ENCODE results near the gene THAP7. TPM values are rescaled to one million over a fixed set of nuclear protein-coding genes. Genes with fewer than 3 reads are reported as not detected.

Gene THAP7
- total and polyA plus RNA-seq, 2 of the 13 experiments (the other 11 are each of a cell fraction or from before 2014, with no cell fraction given), result 13.0 to 25.5 TPM

GRCh38 chr22:21009638-21010425 is 7.9 kb upstream of the THAP7 start (continued):
- TF ChIP-seq PRDM10 (CRISPR knock-in tag; IDR thresholded peaks at IDR 0.05; ENCODE audit: low read depth), result no peak
- no peak for TF ChIP-seq SNAPC4 (CRISPR knock-in tag; IDR thresholded peaks at IDR 0.05)
- TF ChIP-seq KDM4B (CRISPR knock-in tag; IDR thresholded peaks at IDR 0.05), result peak; percentile 90
- TF ChIP-seq ZNF225 (CRISPR knock-in tag; IDR thresholded peaks at IDR 0.05), result no peak; the same call in 1 of the 2 replicates
- TF ChIP-seq ZMAT5 (CRISPR knock-in tag; IDR thresholded peaks at IDR 0.05; ENCODE audit: borderline replicate concordance, low read depth), result no peak
- peak; percentile 63; the same call in 1 of the 2 replicates for TF ChIP-seq ARID5B (CRISPR knock-in tag; IDR thresholded peaks at IDR 0.05)
- peak; percentile 94 for TF ChIP-seq HES4 (CRISPR knock-in tag; IDR thresholded peaks at IDR 0.05; ENCODE audit: borderline replicate concordance)
- no peak for TF ChIP-seq MAF1 (CRISPR knock-in tag; IDR thresholded peaks at IDR 0.05; ENCODE audit: borderline replicate concordance)
- TF ChIP-seq BHLHE40 (IDR thresholded peaks at IDR 0.05; ENCODE audit: low read length), result no peak
- no peak for TF ChIP-seq LBX2 (CRISPR knock-in tag; IDR thresholded peaks at IDR 0.05; ENCODE audit: borderline replicate concordance)
- TF ChIP-seq FOXJ3 (CRISPR knock-in tag; IDR thresholded peaks at IDR 0.05; ENCODE audit: borderline replicate concordance), result no peak
- no peak for TF ChIP-seq HMGA1 (CRISPR knock-in tag; conservative IDR thresholded peaks at IDR 0.05)
- peak; percentile 80; the same call in 1 of the 2 replicates for TF ChIP-seq STAT5B (CRISPR knock-in tag; IDR thresholded peaks at IDR 0.05)
